ENCODE measurements around the gene PRDM15. TPM values are rescaled to one million over a fixed set of nuclear protein-coding genes. Genes with fewer than 3 reads are reported as not detected.
A peak's percentile ranks its signal among the peaks of the same experiment; 100 is the strongest.
"Not testable (repeated sequence)": the region's sequence is repeated elsewhere in the genome, so short reads cannot be mapped to it uniquely, and the experiment has no call there.

PRDM15 gene
- total RNA-seq, 4 donors from 2014 or later, result 4.7 to 9.2 (median 5.4) TPM

DNA sequence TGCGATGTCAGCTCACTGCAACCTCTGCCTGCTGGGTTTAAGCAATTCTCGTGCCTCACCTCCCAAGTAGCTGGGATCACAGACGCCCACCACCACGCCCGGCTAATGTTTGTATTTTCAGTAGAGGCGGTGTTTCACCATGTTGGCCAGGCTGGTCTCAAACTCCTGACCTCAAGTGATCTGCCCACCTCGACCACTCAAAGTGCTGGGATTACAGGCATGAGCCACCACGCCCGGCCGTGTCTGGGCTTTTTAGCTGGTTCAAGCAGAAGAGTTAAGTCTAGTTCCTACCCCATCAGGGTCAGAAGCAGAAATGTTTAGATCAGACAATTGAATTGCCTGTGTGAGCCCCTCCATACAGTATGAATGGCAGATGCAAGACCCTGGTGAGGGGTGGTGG is 84.5 kb downstream of the PRDM15 start:
- WGBS, 2 donors, result 84 to 96% methylated on average over 3 to 5 of the region's 10 CpGs
- no peak for DNase-seq
- TF ChIP-seq POLR2A (IDR thresholded peaks at IDR 0.05), result no peak
- TF ChIP-seq, protein P1, sequence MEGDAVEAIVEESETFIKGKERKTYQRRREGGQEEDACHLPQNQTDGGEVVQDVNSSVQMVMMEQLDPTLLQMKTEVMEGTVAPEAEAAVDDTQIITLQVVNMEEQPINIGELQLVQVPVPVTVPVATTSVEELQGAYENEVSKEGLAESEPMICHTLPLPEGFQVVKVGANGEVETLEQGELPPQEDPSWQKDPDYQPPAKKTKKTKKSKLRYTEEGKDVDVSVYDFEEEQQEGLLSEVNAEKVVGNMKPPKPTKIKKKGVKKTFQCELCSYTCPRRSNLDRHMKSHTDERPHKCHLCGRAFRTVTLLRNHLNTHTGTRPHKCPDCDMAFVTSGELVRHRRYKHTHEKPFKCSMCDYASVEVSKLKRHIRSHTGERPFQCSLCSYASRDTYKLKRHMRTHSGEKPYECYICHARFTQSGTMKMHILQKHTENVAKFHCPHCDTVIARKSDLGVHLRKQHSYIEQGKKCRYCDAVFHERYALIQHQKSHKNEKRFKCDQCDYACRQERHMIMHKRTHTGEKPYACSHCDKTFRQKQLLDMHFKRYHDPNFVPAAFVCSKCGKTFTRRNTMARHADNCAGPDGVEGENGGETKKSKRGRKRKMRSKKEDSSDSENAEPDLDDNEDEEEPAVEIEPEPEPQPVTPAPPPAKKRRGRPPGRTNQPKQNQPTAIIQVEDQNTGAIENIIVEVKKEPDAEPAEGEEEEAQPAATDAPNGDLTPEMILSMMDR (IDR thresholded peaks at IDR 0.05), result no peak

DNA sequence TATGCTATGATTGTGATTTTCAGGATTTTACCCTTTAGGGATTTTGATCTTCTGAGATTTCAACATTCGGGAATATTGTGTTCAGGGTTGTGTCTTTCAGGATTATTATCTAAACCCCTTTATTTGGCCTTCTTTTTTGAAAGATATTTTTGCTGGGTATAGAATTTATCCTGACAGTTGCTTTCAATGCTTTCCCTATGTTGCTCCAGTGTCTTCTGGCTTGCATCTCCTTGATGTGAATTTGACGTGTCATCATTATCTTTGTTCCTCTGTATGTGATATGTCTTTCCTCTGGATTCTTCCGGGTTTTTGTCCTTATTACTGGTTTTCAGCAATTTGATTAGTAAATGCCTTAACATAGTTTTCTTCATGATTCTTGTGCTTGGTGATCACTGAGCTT is 86.4 kb downstream of the PRDM15 start:
- Histone ChIP-seq H3K9me3 (peaks cover 0 to 15% (median 6%) of the 10 kb centered on the region in 3 donors), H3K36me3 (peaks cover 0 to 5% (median 0%) of the 10 kb centered on the region in 3 donors), H3K4me3 (no peak overlapping the region), H3K27ac (no peak overlapping the region), H3K4me1 (no peaks in the 10 kb centered on the region), H3K27me3 (peaks cover 0 to 4% (median 0%) of the 10 kb centered on the region in 4 donors)
- 87 to 95% methylated on average over 3 of the region's 3 CpGs for WGBS, 2 donors
- TF ChIP-seq POLR2A (IDR thresholded peaks at IDR 0.05), result no peak
- TF ChIP-seq, protein P1 (IDR thresholded peaks at IDR 0.05), result no peak
- DNase-seq, result no peak
- intact Hi-C loops (cut with DNase I), result no loop called here

More for the DNA sequence above, 84.5 kb downstream of the PRDM15 start:
- Histone ChIP-seq H3K27ac (no peak overlapping the region), H3K9me3 (peaks cover 0 to 15% (median 6%) of the 10 kb centered on the region in 3 donors), H3K36me3 (peaks cover 0 to 24% (median 0%) of the 10 kb centered on the region in 3 donors), H3K4me1 (no peaks in the 10 kb centered on the region), H3K4me3 (no peak overlapping the region), H3K27me3 (peaks cover 0 to under 1% (median 0%) of the 10 kb centered on the region in 4 donors)
- intact Hi-C loops (cut with DNase I), result no loop called here

GRCh38 chr21:41786509-41786987 is 92.6 kb downstream of the PRDM15 start:
- intact Hi-C loops (cut with DNase I), result no loop called here
- 35 to 37% methylated on average over 6 to 9 of the region's 13 CpGs for WGBS, 2 donors
- Histone ChIP-seq H3K27me3 (peaks cover 0 to 50% (median 0%) of the 10 kb centered on the region in 4 donors), H3K4me1 (peaks cover 0 to 48% (median 7%) of the 10 kb centered on the region in 3 donors), H3K27ac (peak overlapping the region; percentile 33 to 64 (median 52)), H3K36me3 (no peaks in the 10 kb centered on the region), H3K9me3 (no peaks in the 10 kb centered on the region), H3K4me3 (no peak overlapping the region)
- TF ChIP-seq, protein P1 (IDR thresholded peaks at IDR 0.05), result no peak
- no peak for TF ChIP-seq POLR2A (IDR thresholded peaks at IDR 0.05)
- no peak for DNase-seq

GRCh38 chr21:41785262-41785661 is 93.9 kb downstream of the PRDM15 start:
- intact Hi-C loops (cut with DNase I); DNase-seq: not testable (repeated sequence)
- 36 to 50% methylated on average over 12 of the region's 12 CpGs for WGBS, 2 donors

GRCh38 chr21:41784456-41785102 is 94.6 kb downstream of the PRDM15 start:
- Histone ChIP-seq H3K4me1 (peaks cover 0 to 50% (median 7%) of the 10 kb centered on the region in 3 donors), H3K9me3 (no peaks in the 10 kb centered on the region), H3K27ac (peak overlapping the region; percentile 62 to 79 (median 69)), H3K36me3 (no peaks in the 10 kb centered on the region), H3K4me3 (no peak overlapping the region), H3K27me3 (peaks cover 0 to 69% (median 0%) of the 10 kb centered on the region in 4 donors)
- no peak for TF ChIP-seq POLR2A (IDR thresholded peaks at IDR 0.05)
- TF ChIP-seq, protein P1 (IDR thresholded peaks at IDR 0.05), result no peak
- WGBS, 2 donors, result 76 to 80% methylated on average over 15 of the region's 15 CpGs
- intact Hi-C loops (cut with DNase I), result no loop called here
- DNase-seq, result no peak

More at GRCh38 chr21:41785262-41785661, 93.9 kb downstream of the PRDM15 start:
- Histone ChIP-seq H3K4me1 (peaks cover 0 to 48% (median 7%) of the 10 kb centered on the region in 3 donors), H3K27ac (peak overlapping the region in 2 of 4 donors; percentile 68 to 79), H3K27me3 (peaks cover 0 to 63% (median 0%) of the 10 kb centered on the region in 4 donors)
- H3K9me3 ChIP-seq, H3K4me3 ChIP-seq, H3K36me3 ChIP-seq: not testable (repeated sequence)

Data from esophagus squamous epithelium (tissue), 5 donors.